ENCODE measurements around the gene SYPL1. TPM values are rescaled to one million over a fixed set of nuclear protein-coding genes. Genes with fewer than 3 reads are reported as not detected.

The SYPL1 gene
- total and polyA plus RNA-seq, 2 donors (not counting 3 experiments of a cell fraction or from before 2014, with no cell fraction given): 59.8 to 67.1 TPM

- H4K20me1 ChIP-seq (replicated peaks; ENCODE audit: control insufficient read depth, extremely low read depth, insufficient read depth, low read length): no peaks in the 10 kb centered on the region
- dilution Hi-C loops (cut with MboI; ENCODE audit: extremely low pct_ligation_motif_present, low sequenced_read_pairs): no loop called here
- ChIA-PET CTCF (interaction anchor here (1.0 to 1.3 kb wide), 2 partner anchors 23 to 50 kb away, joined by 3 read pairs; no protein-coding TSS in a partner anchor), POLR2A (interaction anchor here (0.6 kb wide), 1 partner anchor 37 kb away, joined by 3 read pairs; no protein-coding TSS in a partner anchor)
- no peak for TF ChIP-seq GATA2 (IDR thresholded peaks at IDR 0.05; ENCODE audit: insufficient read depth, insufficient read length, low read depth, low read length)
- no peak for TF ChIP-seq FOS (IDR thresholded peaks at IDR 0.05; ENCODE audit: borderline replicate concordance, insufficient read depth, low read length)
- TF ChIP-seq POLR2A (IDR thresholded peaks at IDR 0.05; ENCODE audit: low read depth, low read length): no peak
- TF ChIP-seq JUN (IDR thresholded peaks at IDR 0.05; ENCODE audit: borderline replicate concordance, insufficient read depth, insufficient read length, low read depth): no peak
- no peak for TF ChIP-seq MYC (IDR thresholded peaks at IDR 0.05; ENCODE audit: low read depth, low read length)
- no peak for TF ChIP-seq EZH2 (IDR thresholded peaks at IDR 0.05; ENCODE audit: borderline replicate concordance, low read depth, low read length, severe bottlenecking)
- no peak for TF ChIP-seq CTCF (IDR thresholded peaks at IDR 0.05; ENCODE audit: extremely low read depth in 1 of 2, insufficient read depth in 1 of 2, low read depth in 1 of 2, low read length in 2 of 2)
- TF ChIP-seq MAX (IDR thresholded peaks at IDR 0.05; ENCODE audit: insufficient read depth, insufficient read length): no peak
- TF ChIP-seq POLR2AphosphoS5 (IDR thresholded peaks at IDR 0.05; ENCODE audit: insufficient read depth, low read depth, low read length): no peak
- FAIRE-seq (peak; percentile 55), DNase-seq (ENCODE audit: low read depth, low spot score) (peak; percentile 15)
- H3K9ac ChIP-seq (replicated peaks; ENCODE audit: extremely low read depth, insufficient read depth, low read length): peak overlapping the region; percentile 88
- H3K9me1 ChIP-seq (replicated peaks; ENCODE audit: control insufficient read depth, extremely low read depth, insufficient read depth, low read length): no peaks in the 10 kb centered on the region
- no peaks in the 10 kb centered on the region for H3K36me3 ChIP-seq (ENCODE audit: control insufficient read depth in 2 of 2, extremely low read depth in 1 of 2, insufficient read depth in 2 of 2, low read length in 2 of 2)
- no peaks in the 10 kb centered on the region for H3K9me3 ChIP-seq (replicated peaks; ENCODE audit: control insufficient read depth, insufficient read depth, low read length)
- H3K27ac ChIP-seq (ENCODE audit: insufficient read depth, low read depth, low read length): no peak overlapping the region
- no peak overlapping the region for H2AFZ ChIP-seq (ENCODE audit: low read depth, low read length)
- intact Hi-C loops (cut with micrococcal nuclease): no loop called here
- no TSS peak for BruUV-seq (replicated peaks)
- H3K4me1 ChIP-seq (ENCODE audit: control insufficient read depth, extremely low read depth, insufficient read depth, low read length): peaks cover 14% of the 10 kb centered on the region
- no peaks in the 10 kb centered on the region for H3K27me3 ChIP-seq (ENCODE audit: control insufficient read depth in 2 of 2, insufficient read depth in 2 of 2, low read length in 2 of 2)
- H3K4me3 ChIP-seq (replicated peaks in 1 of 3; ENCODE audit: insufficient read depth in 1 of 3, low read depth in 1 of 3, low read length in 3 of 3): peak overlapping the region in 1 of 3 experiments; percentile 97
- H3K79me2 ChIP-seq (ENCODE audit: control insufficient read depth, insufficient read depth, low read length): peaks cover 60% of the 10 kb centered on the region
- H3K4me2 ChIP-seq (ENCODE audit: insufficient read depth, low read length): peak overlapping the region; percentile 92
Observed at GRCh38 chr7:106110238-106110560, 1.9 kb downstream of the SYPL1 start.

All from endothelial cell of umbilical vein (primary cell).